Inferior parietal cortex (tissue), 1 donor: ENCODE results near the gene SLC12A7.
"Not testable (repeated sequence)": the region's sequence is repeated elsewhere in the genome, so short reads cannot be mapped to it uniquely, and the experiment has no call there.

ENCODE experiments used
- DNase-seq: peaks from one replicate; pipeline ENCODE4 v3.0.0-alpha.2; 2016; ENCODE audit errors: extremely low spot score

The SLC12A7 gene

GRCh38 chr5:1062761-1063568 lies 48.9 kb downstream of the SLC12A7 start:
- DNase-seq = no peak

GRCh38 chr5:1061916-1062315 lies 49.9 kb downstream of the SLC12A7 start:
- no peak for DNase-seq

GRCh38 chr5:1061292-1061691 lies 50.6 kb downstream of the SLC12A7 start:
- not testable (repeated sequence) for DNase-seq

DNA sequence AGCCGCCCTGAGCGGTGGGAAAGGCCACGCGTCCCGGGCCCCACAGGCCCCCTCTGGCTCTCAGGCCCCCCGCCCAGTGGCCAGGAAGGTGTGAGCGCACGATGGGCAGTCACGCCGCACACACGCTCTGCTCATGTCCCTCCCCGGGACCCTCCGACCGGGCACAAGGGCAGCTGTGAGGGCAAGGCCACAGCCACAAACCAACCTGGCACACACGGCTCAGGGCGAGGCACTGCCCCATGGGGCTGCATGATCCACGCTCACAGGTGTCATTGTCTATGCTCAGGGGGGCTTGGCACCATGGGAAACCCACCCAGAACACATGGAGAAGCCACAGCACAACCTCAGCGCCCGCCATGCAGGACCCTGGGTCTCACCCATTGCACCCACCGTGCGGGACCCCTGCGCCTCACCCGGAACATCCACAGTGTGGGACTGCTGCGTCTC lies 51.3 kb downstream of the SLC12A7 start:
- no peak for DNase-seq

GRCh38 chr5:1059884-1060263 lies 52.0 kb downstream of the SLC12A7 start:
- DNase-seq = no peak

DNA sequence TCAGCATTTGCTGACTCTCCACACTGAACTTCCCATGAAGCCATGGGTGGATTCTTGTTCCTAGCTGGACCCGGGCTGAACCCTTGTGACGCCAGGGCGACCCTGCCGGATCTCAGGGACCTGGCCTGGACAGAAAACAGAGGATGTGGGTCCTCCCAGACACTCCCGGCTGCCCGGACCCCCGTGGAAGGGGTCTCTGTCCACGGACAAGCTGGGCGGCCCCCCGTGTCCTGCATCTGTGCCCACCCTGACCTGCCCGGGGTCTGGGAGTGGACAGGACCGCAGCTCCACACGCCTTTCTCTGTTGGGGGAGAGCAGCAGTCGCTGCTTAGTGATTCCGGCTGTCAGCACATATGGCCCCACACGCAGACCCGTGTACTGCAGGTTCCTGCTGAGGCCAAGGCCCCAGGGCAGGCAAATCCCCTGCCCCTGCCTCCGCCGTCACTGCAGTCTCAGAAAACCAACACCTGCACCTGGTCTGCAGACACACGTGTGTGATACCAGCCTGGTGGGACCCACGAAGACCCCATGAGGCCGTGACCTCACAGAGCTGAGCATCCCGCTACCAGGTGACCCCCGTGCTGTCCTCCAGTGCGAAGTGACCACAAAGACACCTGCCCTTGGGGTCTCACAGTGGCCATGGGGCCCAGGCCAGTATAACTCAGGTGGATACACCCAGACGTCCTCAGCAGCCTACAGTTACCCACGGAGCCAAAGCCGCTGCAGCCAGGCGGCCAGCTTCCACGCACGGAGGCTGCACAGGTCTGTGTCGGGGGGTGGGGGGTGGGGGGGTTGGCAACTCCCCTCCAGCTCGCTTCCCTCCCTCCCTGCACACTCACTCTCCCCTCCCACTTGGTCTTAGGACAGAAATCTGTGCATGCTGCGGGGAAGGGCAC lies 52.6 kb downstream of the SLC12A7 start:
- DNase-seq = no peak

DNA sequence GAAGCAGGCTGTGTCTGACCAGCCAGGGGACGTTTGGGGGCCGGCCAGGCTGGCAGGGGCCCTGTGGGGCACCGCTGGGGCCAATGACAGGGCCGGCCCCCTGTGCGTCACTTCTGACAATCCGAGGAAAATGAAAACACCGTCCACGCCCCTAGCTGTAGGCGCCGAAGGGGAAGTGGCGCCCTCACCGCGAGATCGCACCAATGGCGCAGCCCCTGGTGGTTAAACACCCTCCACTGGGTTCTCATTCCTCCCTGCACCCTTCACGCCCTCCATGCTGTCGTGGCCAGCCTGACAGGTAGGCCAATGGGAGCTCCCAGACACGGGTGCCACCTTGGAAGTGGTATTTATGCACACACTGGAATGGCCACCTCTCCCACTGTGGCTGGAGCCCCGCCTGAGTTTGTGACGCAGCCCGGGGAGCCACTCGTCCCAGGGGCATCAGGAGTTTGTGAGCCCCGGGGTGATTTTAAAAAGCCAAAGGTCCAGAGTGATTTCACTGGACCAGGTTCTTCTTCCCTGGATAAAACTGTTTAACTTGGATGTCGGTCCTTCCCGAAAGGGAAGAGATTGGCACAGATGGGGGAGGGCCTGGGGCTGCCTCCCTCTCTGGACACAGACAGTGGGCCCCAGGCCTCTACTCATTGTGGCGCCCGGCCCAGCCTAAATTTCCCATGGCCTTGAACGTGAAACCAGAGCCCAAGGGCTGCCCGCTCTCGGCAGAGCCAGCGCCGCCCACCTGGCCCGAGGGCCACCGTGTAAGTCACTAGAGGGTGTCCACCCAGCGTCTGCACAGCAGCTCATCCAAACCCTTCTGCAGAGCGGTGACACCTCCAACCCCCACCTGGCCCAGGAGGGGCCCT lies 53.5 kb downstream of the SLC12A7 start:
- DNase-seq = no peak

DNA sequence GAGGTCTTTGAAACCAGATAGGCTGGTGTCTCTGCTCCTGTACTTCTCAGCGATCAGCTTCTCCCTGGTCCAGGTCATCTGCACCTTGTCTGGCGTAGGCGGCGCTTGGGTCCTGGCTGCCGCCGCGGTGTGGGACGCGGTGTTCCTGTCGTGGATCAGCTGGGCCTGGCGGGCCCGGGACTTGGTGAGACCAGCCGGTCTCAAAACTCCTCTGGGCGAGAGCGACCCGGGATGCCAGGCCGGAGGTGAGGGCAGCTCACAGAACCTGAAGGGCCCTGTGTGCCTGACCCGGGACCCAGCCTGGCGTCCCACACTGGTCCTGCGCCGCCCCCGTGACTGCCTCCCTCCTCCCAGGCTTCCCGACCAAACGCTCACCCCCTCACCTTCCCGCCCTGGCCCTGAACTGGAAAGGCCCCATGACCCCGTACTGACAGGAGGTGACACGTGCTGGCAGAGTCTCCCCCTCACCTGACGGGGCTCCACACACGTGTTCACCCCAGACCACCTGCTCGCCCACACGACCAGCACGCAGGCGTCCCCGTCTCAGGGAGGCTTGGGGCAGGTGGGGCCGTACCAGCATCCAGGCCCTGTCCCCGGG lies 54.3 kb downstream of the SLC12A7 start:
- DNase-seq = no peak

DNA sequence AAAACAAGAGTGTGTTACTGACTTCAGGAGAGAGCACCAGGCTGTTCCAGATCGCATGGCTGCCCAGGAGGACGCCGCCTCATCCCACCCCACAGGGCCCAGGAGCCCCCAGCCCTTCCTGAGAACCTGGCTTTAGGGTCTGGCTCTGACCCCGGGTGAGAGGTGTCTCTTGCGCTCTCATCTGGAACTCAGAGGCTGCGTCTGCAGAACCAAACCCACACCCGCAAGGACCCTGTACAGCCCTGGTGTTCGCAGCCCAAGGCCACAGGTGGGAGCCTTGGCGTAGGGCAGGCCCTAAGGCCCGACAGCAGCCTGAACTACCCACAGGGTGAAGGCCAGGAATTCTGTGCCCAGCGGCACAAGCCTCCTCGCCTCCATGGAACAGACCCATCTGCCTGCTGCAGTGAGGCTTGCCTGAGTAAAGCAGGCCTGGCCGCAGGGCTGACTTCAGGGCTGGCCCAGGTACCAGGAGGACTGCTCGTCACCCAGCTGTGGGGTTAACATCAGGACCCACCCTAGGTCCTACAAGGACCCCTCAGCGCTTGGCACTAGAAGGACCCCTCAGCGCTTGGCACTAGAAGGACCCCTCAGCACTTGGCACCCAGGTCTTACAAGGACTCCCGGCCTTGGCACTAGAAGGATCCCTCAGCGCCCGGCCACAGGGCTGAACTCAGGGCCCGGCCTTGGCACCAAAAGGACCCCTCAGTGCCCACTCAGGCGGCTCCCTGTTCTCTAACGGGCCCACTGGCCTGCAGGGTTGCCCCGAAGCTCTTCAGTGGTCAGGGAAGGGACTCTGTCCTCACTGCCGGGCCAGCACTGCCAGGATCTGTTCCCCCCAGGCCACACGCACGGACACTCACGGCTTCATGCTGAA lies 55.0 kb downstream of the SLC12A7 start:
- DNase-seq = no peak

GRCh38 chr5:1055896-1056610 lies 55.8 kb downstream of the SLC12A7 start:
- DNase-seq = no peak

GRCh38 chr5:1054799-1055775 lies 56.8 kb downstream of the SLC12A7 start:
- no peak for DNase-seq

GRCh38 chr5:1054018-1054798 lies 57.7 kb downstream of the SLC12A7 start:
- no peak for DNase-seq

GRCh38 chr5:1053391-1054017 lies 58.4 kb downstream of the SLC12A7 start:
- DNase-seq = no peak

- no peak for DNase-seq
These were observed 59.0 kb downstream of the SLC12A7 start for GRCh38 chr5:1052641-1053390.

- DNase-seq = no peak
These were observed 59.8 kb downstream of the SLC12A7 start for GRCh38 chr5:1052076-1052475.

DNA sequence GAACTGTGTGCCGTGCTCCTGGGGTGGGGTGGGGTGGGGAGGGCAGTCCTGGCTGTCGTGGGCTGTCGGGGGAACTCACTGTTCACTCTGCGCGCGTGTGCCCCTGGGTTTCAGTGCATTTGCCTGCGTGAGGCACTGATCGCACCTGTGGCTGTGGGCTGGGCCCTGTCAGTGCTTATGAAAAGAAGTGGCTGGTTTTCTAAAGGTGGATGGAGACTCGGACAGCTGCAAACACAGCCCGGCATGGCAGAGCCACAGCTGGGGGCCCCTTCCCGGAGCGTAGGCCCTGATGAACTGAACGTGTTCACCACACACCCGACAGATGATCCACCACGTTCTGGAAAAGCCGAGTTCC lies 60.5 kb downstream of the SLC12A7 start:
- no peak for DNase-seq
